B cell (primary cell): ENCODE measurements around the gene GSDMA.

ENCODE experiments used
- EZH2 ChIP-seq: IDR thresholded peaks from 2 replicates; pipeline ENCODE4 v1.6.1; 2012; ENCODE audit warnings: borderline replicate concordance, low read depth, mild to moderate bottlenecking, moderate library complexity, low read length; ENCODE audit not compliant: insufficient read depth, poor library complexity, severe bottlenecking
- TF ChIP-seq, protein P1 (sequence below): fragments of 200-600 bp; IDR thresholded peaks from one replicate; pipeline ENCODE4 v1.8.0; 2022; ENCODE audit warnings: antibody characterized with exemption, mild to moderate bottlenecking

GRCh38 chr17:39999067-39999466, 36.3 kb downstream of the GSDMA start:
- TF ChIP-seq, protein P1, sequence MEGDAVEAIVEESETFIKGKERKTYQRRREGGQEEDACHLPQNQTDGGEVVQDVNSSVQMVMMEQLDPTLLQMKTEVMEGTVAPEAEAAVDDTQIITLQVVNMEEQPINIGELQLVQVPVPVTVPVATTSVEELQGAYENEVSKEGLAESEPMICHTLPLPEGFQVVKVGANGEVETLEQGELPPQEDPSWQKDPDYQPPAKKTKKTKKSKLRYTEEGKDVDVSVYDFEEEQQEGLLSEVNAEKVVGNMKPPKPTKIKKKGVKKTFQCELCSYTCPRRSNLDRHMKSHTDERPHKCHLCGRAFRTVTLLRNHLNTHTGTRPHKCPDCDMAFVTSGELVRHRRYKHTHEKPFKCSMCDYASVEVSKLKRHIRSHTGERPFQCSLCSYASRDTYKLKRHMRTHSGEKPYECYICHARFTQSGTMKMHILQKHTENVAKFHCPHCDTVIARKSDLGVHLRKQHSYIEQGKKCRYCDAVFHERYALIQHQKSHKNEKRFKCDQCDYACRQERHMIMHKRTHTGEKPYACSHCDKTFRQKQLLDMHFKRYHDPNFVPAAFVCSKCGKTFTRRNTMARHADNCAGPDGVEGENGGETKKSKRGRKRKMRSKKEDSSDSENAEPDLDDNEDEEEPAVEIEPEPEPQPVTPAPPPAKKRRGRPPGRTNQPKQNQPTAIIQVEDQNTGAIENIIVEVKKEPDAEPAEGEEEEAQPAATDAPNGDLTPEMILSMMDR, result no peak
- no peak for TF ChIP-seq EZH2
